GM12874 (cell line): ENCODE measurements around the gene SH3GL1.

Source experiments
- CTCF ChIP-seq: IDR thresholded peaks from 2 replicates; pipeline ENCODE4 v1.5.1; 2011; ENCODE audit warnings: low read depth, mild to moderate bottlenecking, control low read depth, low read length, moderate library complexity; ENCODE audit not compliant: insufficient read depth

Gene SH3GL1

GRCh38 chr19:4326215-4326836, 74.0 kb downstream of the SH3GL1 start:
- no peak for TF ChIP-seq CTCF

GRCh38 chr19:4324228-4324627, 76.1 kb downstream of the SH3GL1 start:
- no peak for TF ChIP-seq CTCF

GRCh38 chr19:4323692-4324091, 76.7 kb downstream of the SH3GL1 start:
- no peak for TF ChIP-seq CTCF

GRCh38 chr19:4322942-4323665, 77.2 kb downstream of the SH3GL1 start:
- no peak for TF ChIP-seq CTCF

GRCh38 chr19:4320419-4320818, 79.9 kb downstream of the SH3GL1 start:
- no peak for TF ChIP-seq CTCF

GRCh38 chr19:4319067-4319718, 81.2 kb downstream of the SH3GL1 start:
- TF ChIP-seq CTCF: no peak

GRCh38 chr19:4318460-4318859, 81.9 kb downstream of the SH3GL1 start:
- TF ChIP-seq CTCF: no peak
